Measurements from ENCODE around the gene DUSP6.

Gene DUSP6

DNA sequence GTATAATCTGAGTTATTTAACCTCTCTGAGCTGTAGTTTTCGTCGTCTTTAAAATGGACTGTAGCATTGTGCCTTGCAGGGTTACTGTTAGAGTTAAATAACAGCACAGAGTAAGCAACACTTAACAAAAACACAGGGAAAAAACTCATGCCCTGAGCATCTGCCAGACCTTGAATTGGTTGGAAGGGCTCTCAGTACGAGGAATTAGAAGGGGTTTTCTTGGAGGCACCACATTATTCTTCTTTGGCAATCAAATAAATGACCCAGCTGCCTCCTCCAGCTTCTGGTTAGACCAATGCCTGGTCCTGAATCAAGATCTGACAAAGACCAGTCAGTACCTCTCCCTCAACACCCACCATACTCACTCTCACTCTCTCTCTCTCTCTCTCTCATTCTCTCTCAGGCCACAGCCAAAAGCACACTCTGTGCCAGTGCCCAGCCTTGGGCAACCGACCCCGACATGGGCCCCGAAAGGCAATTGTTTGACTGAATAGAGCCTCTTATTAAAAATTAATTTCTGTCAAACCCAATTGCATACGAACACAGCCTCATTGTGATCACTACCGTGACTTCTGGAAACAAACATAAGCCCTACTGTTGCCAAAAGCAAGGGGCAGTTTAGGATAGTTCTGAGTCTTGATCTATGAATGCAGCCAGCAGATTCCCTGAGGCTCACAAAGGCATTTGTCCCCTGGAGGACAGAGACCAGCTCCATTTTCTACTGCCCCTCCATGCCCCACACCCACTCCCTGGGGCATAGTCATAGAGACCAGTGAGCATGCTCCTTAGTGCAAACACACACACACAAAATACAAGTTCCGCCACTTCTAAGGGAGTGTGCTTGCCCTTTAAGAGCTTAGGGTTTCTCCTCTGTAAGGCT is 23.9 kb downstream of the DUSP6 start:
- DNase-seq (ENCODE audit: low read depth): no peak

DNA sequence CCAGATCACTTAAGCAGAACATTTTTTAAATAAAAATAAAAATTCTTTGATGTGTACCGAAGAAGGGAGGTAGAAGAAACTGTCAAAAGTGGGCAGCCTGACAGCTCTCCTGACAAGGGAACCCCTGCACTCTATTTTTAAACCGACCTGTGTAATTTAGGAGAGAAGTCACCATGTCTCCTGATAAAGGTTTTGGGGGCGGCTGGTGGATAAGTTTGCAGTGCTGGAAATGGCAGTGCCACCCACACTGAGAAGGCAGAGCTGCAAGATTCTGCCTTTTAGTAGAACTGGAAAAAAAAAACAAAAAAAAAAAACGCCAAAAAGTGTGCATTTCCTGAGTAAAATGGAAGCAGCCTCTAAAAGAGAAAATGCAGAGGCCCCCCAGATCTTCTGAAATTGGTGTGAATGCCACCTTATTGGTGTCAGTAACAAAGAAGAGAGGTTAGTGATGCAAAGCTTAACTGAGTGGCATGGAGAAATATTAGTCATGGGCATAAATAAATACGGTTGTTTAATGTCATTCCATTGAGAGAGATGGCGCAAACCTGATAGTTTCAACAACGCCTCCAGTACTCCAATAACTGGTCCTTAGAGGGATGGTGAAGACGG is 24.7 kb downstream of the DUSP6 start:
- DNase-seq (ENCODE audit: low read depth): no peak

DNA sequence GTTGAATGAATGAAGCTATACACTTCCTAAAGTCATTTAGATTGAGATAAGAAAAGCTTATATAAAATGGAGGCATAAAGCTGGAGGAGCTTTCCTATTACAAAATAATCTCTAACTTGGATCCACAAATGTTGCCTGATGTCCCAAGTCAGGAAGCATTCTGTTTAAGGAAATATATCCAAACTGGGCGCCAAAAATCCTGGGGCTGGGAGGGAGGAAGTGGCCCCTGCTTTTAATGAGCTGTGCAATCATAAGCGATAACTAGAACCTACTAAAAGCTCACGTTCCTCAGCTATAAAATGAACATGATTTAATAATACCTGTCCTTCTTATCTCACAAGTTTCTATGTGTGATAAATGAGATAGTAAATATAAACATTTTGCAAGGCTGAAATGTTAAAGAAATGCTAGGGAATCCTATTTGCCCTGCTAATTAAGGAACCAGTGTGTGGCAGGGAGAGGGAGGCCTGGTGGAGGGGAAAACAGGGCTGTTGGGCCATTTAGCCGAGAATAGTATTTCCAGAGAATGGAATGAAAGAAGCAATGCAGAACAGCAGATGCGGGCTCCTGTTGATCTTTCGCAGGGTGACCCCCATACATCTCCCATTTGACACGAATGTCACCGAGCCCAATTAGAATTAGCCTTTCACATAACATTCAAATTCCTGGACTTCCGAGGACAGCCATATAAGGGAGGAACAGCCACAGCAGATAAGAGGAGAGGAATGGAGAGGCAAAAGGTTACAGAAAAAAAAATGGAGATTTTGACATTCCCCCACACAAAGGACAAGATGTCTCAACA is 25.9 kb downstream of the DUSP6 start:
- DNase-seq (ENCODE audit: low read depth): no peak

DNA sequence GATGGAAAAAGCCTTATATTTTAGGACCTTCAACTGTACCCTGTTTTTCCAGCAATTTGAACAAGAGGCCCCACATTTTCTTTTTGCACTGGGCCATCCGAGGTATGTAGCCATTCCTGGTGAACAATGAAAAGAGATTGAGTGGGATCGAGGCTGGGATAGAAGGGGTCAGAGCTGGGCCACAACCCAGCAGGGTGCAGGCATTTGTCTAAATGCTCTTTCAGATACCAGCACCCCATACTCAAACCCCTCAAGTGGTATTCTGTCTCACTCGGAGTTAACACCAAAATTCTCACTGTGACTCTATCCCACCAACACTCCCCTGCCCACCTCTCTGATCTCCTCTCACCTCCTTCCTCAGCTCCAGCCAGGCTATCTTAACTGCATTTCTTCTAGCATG is 26.8 kb downstream of the DUSP6 start:
- DNase-seq (ENCODE audit: low read depth): no peak

DNA sequence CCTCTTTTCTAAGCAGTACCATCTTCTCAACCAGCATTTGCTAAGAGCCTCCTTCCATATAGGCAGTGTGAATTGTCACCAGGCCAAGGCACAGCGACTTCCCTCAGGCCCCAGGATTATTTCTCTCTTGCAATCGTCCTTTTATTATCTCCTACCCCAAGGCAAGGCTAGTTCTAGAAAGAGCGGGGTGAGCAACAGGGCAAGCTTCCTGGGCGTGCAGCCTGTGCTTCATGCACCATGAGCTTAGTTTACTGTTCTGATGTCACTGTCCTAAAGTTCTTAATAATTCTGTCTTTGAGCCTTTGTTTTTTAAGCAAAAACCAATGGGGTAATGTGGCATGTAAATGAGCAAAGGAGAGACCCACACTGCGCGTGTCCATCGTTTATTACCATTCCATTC is 27.9 kb downstream of the DUSP6 start:
- DNase-seq (ENCODE audit: low read depth): no peak

DNA sequence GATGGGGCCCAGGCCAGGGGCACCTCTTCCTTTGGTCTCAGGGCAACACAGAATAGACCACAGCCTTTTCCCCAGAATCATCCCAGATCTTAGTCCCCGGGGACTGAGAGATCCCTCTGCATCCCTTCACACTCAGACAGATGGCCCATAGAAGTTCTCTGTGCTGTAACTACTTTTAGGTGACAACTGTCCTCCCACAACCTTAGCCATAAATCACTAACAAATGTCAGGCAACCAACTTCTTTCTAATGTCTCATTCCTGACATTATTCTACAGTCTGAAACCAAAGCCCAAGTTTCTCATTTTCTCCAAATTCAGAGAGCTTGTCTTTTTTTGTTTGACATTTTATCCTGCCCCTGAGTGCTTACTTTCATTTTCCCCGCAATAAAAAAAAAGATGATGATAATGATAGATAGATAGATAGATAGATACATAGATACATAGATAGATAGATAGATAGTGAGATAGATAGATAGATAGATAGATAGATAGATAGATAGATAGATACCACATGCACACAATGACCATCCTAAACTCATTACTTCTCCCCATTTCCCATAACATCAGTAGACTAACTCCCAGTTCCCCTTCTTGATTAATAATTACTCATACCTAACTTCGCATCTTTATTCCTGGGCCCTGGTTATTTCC is 28.6 kb downstream of the DUSP6 start:
- DNase-seq (ENCODE audit: low read depth): no peak

DNA sequence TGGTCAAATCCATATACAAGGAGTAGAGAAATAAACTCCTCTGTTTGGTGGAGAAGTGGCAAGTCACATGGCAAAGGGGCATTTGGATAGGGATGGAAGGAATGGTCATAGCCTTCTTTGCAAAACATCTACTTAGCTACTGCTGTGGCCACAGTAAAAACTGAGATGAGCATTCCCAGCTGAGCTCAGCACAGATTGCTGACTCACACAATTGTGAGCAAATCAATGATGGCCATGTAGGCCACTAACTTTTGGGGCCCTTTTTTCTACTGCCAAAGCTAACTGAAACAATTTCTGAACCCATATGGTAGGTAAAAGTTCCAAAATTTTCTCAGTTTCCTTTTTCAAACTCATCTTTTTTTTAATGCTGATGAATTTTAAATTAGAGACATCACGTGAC is 31.6 kb downstream of the DUSP6 start:
- no peak for DNase-seq (ENCODE audit: low read depth)

DNA sequence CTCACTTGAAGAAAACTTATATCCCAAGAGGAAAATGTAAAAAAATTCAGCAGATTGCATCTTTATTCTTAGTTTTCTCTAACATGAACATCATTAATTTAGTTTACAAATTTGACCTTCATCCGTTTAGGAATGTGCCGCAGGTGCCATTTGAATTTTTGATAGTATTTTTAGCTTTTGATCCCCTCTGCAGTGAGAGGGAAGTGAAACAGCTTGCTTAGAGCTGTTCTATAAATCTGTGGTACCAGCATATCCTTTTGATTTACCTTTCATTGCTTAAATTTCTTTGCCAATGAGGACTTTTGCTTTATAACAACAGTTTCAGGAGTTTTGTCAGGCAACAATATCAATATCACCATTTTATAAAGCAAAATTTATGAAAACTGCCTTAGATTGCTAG is 32.7 kb downstream of the DUSP6 start:
- no peak for DNase-seq (ENCODE audit: low read depth)

DNA sequence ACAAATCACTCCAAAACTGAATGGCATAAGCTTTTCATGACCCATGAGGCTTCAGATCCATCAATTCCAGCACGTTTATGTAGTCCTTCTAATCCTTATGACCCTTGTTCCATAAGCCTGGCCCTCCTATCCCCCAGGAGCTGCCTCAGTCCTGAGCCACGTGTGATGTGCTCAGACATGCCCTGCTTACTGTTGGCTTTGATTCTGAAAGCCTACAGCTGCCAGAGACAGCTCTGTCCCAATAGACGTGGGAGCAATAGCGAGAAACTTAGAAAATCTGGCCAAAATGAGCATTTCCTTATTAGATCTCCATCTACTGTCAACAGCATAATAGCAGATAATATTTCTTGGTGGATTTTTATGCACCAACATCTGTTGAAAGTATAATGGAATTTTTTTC is 33.2 kb downstream of the DUSP6 start:
- peak; percentile 36 for DNase-seq (ENCODE audit: low read depth)

DNA sequence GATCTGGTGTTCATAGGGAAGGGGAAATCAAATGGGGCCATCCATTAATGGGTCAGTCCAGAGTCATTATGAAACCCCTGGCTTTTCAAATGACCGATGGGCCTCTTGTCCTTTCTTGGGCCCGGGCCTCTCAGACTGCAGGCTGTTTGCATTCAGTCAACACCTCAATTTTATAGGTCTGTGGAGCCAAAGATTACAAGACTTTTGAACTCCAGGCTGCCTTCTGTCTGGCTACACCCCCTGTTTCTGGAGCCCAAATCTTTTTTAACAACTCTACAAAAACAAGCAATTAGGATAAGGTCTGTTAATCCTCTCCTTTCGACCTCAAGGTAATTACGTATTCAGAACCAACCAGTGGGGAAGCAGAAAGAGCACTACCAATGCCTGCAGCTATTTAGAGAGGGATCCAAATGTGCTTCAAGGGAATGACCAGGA is 35.6 kb downstream of the DUSP6 start:
- DNase-seq (ENCODE audit: low read depth): no peak

DNA sequence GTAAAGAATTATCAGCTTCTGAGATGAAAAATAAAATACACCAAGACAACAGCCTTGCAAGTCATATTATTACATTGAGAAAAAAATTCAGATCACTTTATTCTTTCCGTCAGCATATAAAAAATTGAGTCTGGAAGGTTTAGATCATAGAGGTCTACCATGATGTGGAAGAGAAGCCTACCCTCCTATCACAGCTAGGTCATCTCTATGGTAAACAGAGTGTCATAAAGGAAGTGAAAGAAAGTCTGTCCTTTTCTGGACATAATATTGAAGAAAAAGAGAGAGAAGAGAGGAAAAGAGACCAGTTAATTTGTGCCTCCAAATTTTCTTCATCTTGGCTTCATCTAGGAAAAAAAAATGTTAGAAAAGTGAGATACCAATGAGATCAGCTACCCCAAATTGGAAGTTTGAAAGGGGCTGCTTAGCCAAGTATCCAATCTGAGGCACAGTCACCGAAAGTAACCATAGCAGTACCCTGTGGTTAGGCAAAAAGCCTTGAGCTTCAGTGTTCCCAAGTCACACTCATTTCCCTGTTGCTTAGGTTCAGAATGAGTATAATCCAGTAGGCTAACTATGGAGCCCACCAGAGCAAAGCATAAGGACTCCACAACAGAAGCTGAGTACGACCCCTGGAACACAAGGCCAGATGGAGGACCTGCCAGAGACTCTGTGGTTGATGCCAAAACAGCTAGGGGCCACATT is 38.1 kb downstream of the DUSP6 start:
- DNase-seq (ENCODE audit: low read depth): no peak

DNA sequence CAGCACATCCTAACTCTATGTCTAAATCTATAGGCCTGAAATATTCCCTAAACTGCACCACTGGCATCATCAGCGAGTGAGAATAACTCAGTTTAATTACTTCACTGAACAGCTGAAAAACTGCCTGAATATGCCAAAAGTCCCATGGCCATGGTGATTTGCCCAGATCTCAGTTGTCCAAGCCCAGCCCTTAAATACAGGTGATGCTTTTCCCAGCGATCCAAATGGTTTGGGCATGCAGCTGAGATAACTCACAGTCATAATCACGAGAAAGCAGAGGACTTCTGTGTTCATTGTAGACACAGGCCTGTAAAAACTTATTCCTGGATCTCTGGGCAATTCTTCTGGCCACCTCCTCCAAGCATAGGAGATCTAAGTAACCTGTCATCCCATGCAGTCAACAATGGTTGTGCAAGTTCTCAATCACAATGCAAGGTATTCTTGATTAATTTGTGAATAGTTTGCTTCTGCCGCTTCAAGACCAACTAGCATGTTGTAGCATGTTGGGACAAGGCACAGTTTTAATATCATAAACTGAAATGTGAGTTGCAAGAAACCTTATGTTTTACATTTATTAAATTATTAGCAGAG is 40.5 kb downstream of the DUSP6 start:
- no peak for DNase-seq (ENCODE audit: low read depth)

DNA sequence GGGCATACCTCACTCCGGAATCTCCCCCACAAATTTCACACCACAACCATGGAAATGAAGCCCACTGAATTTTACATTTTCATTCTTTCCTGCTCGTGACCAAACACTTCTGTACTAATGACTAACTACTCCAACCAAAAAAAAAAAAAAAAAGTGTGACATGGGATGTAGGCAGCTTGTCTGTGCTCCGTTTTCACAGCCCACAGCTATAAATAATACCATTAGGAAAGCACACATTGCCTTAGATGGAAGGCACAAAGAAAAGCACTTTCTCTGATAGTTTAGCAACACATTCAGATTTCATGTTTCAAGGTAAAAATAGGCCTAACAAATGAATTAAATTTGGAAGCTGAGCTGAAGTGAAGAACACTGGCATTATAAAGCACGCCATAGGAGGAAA is 42.5 kb downstream of the DUSP6 start:
- no peak for DNase-seq (ENCODE audit: low read depth)

DNA sequence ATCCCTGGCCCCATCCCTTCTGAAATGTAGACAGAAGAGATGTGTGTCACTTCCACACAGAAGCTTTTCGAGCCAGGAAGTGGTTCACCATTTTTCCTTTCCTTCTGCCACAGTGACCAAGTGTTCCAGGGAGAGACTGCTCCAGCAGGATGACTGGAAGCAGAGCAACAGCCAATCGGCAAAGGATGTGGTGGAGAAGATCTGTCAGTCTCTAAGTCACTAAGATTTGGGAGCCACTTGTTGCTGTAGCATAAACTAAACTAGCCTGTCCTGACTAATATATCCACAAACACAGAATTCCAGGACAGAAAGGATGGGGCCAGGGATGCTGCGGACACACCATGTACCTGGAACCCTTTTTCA is 42.9 kb downstream of the DUSP6 start:
- DNase-seq (ENCODE audit: low read depth): no peak

DNA sequence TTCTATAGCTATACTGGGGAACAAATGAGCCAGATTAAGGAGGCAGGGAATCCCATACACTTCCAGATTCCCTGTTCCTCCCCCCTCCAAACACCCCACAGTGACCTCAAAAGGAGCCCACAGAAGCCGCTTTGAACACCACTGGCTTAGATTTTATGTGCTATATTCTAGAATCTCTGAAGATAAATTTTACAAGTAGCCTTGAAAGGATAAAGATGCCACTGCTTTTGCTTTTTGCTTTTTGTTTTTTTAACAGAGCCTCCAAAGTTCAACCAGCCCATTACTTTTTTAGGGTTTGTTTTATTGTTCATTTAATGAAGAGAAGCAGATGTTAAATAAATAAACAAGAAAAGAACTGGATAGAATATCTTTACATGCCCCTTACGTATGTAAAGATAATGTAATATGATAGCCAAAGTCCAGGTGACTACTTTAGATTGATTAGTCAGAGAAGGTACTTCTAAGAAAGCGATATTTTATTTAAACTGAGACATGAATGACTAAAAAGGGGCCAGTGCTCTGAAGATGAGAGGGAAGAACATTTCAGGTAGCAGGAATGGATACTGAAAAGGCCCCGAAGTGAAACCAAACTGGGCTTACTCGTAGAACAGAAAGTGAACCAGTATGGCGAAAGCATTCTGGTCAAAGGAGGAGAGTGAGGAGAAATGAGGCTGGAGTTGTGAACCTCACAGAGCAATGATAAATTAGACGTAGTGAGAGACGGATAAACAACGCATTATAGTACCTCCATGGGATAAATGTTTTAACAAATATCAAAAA is 44.6 kb downstream of the DUSP6 start:
- DNase-seq (ENCODE audit: low read depth): no peak

DNA sequence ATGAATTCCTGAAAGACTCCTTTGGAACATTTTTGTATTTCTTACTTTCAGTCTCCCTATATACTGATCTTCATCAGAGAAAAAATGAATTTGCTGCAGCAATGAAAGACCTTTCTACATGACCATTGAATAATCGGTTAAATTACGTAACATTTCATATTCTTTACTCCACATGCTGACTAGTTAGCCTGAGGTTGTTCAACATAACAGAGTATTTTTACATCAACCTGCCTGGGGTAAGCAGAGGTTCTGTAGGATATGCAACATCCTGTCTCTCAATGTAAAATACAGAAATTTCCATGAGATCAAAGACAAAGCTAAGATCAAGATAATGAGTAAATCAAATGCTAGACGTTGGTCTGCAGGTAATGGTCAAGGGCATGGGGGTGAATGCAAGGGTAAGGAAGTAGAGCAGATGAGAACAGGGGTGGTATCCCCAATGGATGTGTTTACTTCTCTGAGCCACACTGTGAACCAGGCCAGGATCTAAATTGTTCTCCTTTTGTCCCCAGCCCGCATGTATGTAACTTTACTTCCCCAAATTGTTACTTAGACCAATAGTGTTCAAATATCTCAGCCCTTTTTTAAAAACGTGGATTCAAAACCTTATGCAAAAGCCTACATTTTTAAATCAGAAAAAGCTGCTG is 45.4 kb downstream of the DUSP6 start:
- DNase-seq (ENCODE audit: low read depth): no peak

DNA sequence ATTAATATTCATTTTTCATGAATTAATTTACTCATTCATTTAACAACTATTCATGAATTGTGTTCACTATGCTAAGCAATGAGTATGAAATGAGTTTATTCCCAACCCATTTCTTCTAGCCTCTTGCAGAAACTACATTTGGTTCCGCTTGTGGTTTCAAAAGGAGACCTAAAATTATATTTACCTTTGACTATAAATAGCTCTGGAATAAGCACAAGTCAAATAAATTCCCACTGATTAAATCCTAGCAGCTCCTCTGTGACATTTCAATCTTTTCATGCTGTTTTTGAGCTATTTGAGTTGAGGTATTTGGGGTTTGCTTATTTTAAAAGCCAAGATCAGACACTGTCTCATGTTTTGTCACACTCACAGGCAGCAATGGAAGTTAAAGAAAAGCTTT is 46.9 kb downstream of the DUSP6 start:
- no peak for DNase-seq (ENCODE audit: low read depth)

DNA sequence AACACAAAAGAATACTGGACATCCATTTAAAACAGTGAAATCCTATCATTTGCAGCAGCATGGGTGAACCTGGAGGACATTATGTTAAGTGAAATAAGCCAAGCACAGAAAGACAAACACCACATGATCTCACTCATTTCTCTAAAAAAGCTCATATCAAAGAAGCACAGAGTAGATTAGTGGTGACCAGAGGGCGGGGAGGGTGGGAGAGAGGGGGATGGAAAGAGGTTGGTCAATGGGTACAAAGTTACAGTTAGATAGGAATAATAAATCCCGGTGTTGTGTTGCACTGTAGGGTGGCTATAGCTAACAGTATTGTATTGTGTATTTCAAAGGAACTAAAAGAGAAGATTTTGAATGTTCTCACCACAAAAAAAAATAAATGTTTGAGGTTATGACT is 52.4 kb downstream of the DUSP6 start:
- DNase-seq (ENCODE audit: low read depth): no peak

DNA sequence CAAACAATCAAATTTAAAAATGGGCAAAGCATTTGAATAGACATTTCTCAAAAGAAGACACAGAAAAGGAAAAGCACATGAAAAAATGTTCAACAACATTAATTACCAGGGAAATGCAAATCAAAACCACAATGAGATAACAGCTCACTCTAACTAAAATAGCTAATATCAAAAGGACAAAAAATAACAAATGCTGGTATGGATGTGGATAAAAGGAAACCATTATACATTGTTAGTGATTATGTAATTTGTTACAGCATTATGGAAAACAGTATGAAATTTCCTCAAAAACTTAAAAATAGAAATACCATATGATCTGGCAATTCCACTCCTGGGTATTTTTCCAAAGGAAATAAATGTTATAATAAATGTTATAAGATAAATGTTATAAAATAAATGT is 52.9 kb downstream of the DUSP6 start:
- no peak for DNase-seq (ENCODE audit: low read depth)
